SHP77 treated with DMSO at 0.1 percent for 48 hours (cell line): ENCODE measurements around the gene MANBA.
"Not testable (repeated sequence)": the region's sequence is repeated elsewhere in the genome, so short reads cannot be mapped to it uniquely, and the experiment has no call there.

Source experiments
- DNase-seq: peaks from one replicate; lab custom pipeline; 2025; lab: John Stamatoyannopoulos, UW

MANBA gene

DNA sequence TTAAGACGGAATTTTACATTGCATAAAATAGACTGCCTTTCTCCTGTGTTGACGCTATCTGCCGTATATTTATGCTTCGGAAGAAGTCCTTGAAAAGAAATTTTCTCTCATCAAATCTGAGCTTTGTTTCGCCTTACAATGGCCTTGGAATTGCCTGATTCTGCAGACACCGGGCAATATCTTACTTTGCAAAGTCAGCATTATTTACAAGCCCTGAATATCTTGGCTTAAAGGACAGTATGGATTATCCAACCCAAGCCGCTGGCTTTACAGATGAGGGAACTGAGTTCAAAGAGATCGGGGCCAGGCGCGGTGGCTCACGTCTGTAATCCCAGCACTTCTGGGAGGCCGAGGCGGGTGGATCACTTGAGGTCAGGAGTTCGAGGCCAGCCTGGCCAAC, 1.1 kb upstream of the MANBA start:
- DNase-seq, result no peak

DNA sequence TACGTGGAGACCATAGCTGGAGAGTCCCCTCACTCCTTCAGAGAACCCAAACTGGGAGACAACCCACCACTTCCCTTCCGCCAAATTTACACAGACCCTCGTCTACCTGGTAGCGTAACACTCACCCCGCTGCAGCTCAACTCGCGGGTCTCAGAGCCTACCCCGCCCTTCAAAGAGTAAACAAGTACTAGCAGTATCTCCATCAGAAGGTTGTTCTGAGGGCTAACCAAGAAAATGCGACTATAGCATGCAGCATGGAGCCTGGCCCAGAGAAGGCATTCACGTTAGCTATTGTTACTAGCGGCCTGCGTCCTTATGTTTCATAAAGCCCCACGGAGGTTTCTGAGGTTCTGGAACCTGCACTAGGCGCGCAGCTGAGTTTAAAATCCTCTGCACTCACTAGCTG, 531 bp upstream of the MANBA start:
- no peak for DNase-seq

DNA sequence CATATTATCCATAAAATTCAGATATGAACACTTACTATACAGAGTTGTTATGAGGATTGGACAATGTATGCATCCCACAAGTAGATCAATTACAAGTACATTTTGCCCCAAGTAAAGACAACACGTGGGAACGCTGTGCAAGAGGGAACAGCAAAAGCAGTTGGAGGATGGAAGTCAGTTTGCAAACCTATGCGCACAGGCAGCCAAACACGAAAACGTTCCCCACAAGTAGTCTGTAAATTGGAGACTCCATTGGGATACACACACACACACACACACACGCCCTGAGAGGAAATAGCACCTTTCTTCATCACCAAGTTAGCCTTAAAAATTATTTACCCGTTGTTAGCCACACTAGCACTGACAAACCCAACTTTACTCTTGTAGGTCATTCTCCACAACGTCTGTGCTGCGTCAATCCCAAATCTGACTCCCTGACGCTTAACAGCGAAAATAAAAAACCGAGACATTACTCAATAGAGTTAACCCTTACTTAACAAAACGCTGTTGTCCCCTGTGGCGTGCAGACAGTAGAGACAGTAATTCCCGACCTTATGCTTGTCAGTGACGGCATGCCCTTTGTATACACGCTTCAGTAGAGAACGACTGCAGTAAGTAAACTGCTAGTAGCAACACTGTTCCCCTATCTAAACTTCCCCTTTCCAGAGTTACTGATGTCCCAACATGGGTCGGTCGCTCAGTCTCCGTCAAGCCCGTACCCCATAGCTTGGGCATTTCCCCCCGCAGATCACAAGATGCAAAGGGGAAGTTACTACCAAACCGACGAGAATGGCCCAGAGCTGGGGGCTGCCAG, 730 bp downstream of the MANBA start:
- DNase-seq, result no peak

DNA sequence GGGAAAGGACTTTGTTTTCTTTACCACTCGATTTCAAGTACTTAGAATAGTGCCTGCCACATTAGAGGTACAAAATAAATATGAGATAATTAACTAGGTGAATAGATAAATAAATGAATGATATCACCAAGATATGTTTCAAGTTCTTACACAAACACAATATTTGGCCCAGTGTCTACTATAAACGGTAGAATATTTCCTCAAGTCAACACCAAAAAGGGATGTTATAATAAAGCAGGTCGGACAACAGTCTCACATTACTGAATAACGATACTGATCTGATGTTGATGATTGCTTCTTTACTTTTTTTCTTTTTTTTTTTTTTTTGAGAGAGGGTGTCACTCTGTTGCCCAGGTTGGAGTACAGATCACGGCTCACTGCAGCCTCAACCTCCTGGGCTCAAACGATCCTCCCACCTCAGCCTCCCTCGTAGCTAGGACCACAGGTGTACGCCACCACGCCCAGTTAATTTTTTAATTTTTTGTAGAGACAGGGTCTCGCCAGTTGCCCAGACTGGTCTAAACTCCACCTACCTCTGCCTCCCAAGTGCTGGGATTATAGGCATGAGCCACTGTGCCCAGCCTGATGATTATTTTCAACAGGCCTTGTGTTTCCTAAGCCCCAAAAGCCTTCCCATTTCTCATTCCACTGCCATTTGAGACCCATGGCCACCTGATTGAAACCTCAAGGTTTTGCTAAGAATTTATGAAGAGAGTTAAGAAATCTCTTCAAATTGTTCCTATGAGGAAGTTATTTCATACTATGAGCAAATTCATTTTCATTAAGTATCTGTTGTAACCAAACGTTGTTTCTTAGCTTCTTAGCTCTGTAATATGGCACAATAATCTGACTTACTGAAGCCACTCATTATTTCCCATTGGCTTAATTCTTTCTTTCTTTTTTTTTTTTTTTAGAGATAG, 2.3 kb downstream of the MANBA start:
- no peak for DNase-seq

DNA sequence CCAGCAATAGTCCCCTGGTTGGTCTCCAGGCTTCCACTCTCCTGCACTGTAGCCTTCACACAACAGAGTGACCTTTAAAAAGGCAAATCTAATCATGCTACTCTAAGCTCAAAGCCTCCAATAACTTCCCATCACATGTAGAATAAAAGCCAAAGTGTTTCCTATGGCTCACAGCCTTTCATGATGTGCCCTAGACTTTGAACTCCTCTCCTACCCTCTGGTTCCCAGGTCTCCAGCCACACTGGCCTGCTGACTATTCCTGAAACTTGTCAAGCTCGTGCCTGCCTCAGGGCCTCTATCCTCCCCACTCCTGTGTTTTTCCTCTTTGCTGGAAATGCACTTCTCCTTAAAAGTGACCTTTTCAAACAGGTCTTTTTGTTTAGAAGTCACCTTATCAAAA, 3.1 kb downstream of the MANBA start:
- no peak for DNase-seq

DNA sequence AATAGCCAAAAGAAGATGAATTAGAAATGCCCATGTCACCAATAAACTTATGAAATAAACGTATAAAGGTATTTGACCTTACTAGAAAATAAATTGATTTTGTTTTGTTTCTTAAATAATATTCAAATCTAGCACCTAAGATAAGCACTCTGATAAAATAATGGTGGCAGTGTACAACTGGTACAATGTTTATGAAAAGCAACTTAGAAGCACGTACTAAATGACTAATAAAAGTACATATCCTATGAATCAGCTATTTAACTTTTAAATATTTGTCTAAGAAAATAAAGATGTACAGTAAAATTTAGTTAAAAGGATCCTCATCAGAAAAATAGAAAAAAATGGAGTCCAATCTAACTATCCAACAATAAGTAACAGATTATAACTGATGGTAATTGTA, 6.7 kb downstream of the MANBA start:
- no peak for DNase-seq

DNA sequence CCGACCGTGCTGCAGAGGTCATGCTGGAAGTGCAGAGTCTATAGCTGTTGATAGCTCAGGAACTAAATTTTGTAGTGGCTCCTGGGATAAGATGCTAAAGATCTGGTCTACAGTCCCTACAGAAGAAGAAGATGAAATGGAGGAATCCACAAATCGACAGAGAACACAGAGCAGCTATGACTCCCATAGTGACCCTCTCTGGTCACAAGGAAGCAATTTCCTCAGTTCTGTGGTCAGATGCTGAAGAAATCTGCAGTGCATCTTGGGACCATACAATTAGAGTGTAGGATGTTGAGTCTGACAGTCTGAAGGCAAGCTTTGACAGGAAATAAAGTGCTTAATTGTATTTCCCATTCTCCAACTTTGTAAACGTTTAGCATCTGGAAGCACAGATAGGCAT, 8.8 kb downstream of the MANBA start:
- DNase-seq, result no peak

DNA sequence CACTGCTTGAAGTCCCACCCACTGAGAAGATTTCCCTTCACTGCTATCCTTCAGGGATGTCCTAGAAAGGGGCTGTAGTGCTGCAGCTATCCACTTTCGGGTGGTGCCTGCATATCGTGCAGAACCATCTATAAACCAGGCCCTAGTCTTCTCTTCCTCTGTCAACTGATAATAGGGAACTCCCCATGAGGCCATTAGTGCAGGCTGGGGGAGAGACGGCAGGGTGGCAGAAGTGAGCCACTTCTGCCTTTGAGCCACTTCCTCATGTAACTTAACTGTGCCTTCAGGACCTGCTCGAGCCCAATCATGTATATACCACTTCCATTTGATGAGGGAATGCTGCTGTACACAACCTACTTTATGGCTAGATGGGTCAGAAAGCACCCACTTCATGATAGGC, 17.4 kb downstream of the MANBA start:
- not testable (repeated sequence) for DNase-seq

DNA sequence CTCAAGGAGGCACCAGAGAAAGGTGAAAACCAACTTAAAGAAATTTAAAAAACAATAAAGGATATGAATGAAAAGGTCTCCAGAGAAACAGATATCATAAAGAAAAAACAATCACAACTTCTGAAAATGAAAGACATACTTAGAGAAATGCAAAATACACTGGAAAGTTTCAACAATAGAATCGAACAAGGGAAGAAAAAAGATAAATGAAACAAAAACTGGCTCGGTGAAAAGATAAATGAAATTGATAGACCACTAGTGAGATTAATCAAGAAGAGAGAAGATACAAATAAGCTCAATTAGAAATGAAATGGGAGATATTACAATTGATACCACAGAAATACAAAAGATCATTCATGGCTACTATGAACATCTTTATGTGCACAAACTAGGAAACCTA, 22.0 kb downstream of the MANBA start:
- not testable (repeated sequence) for DNase-seq

DNA sequence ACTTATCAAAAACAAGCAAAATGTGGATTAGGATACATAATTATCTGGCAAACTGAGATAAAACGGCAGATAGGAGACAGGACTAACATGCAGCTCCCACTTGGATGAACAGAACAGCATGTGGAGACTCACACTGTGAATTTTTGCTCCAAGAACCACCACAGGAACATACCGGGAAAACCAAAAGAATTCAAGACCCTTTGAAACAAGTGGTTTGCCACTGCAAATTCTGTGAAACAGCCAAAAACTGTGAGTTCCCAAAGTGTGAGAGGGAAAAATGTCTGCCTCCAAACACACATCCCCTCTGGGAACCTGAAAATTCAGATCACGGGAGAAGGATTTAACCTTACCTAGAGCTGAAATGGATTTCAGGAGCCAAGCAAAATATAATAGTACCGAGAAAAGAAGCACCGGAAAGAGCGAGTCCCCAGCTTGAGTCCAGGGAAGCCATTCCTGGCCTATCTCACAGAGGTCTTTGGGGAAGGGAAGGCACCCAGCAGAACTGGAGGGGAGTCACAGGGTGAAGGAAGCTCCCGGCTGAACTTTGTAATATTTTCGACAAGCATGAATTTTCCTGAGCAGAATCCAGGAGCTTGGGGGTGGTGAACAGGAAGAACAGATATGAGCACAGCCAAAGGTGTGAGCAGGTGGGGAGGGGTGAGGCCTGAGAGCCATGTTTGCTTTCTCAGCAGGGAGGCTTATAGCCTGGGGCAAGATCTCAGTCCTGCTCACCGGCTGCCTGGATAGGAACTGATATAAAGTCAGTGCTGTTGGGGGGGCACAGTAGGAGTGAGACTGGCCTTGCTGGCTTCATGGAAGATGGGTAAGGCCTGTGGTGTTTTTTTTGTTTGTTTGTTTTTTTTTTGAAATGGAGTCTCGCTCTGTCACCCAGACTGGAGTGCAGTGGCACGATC, 23.9 kb downstream of the MANBA start:
- DNase-seq, result no peak

DNA sequence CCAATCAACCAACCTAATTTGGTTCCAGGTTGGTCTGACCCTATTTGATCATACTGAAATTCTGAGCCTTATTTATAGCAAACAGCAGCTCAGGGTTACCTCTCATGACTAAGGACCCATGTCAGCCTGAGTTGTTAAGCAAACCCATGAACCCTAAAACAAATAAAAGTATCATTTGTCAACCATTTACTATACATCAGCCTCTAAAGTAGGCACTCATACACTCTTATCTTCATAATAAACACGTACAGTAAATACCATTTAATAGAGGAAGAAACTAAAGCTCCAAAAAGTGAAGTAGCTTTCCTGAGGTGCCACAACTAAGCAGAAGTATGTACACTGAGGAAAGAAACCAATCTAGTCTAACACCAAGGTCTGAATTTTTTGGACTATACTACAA, 25.2 kb downstream of the MANBA start:
- no peak for DNase-seq

DNA sequence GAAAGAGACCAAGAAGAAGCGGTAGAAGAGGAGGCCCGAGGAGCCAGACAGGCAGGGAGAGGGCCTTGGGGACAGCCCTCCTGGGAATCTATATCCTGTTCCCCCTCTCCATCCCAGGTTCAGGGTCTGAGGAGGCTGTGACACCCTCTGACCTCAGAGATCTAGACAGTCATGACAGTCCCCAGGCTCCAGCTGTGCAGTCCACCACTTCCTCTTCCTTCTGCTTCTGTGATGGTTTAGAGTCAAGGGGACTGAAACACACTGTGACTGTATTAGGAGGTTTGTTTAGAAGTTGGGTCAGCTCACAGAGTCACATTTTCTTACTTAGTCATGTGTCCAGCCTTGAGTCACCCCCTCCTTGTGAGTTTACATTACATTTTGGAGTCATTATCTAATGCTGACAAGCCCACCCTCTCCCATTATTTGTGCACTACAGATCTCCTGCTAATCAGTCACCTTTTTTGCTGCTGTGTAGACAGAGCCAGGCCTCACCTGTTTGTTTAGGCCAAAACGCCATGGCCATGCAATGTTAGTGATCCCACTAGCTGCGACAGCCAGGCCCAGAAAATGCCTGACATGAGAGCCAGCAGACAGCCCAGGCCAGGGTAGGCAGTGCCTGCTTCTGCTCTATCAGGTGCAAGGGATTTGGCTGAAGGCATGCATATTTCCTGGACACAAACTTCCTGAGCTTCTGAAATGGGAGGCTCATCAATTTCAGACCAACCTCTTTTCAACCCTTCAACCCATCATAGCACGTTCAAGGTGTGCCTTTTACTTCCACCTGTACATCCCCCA, 26.0 kb downstream of the MANBA start:
- no peak for DNase-seq

DNA sequence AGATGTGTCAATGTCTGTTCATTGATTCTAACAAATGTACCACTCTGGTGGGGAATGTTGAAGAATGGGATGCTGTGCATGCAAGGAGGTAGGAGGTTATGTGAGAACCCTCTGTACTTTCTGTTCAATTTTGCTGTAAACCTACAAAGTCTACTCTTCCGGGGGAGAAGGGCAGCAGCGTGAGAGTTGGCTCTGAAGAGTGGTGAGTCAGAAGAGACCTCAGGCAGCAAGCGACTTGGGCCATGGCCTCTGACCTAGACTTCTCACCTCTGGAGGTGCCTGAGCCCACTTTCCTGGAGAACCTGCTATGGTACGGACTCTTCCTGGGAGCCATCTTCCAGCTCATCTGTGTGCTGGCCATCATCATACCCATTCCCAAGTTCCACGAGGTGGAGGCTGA, 26.7 kb downstream of the MANBA start:
- DNase-seq, result no peak

DNA sequence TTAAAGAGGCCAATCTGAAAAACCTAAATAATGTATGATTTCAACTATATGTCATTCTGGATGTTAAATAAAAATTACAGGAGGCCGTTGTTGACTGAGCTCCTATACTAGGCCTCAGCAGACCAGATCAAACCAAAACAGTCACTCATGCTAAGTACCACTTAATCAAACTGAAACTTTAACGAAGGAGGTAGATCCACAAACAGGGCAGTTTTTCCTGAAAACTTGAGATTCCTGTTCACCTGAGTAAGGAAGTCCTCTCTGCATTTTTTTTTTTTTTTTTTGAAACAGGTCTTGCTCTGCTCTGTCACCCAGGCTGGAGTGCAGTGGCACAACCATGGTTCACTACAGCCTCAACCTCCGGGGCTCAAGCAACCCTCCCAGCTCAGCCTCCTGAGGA, 27.7 kb downstream of the MANBA start:
- no peak for DNase-seq

DNA sequence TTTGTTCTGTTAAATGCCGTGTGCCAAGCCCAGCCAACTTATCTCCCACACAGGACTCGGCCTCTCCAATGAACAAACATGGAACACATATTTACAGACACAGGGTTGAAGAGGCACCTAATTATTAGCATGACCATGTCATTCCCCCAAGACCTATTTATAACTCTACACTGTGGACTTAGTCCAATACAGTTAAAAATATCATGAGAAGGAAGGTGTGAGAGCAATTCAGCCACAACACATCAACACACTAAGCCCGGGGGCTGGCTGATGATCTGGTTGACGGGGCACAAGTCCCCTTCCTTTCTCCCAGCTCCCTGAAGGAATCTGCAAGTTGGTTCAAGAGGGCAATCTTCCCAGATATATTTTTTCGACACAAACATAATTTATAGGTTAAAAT, 28.1 kb downstream of the MANBA start:
- DNase-seq, result no peak

DNA sequence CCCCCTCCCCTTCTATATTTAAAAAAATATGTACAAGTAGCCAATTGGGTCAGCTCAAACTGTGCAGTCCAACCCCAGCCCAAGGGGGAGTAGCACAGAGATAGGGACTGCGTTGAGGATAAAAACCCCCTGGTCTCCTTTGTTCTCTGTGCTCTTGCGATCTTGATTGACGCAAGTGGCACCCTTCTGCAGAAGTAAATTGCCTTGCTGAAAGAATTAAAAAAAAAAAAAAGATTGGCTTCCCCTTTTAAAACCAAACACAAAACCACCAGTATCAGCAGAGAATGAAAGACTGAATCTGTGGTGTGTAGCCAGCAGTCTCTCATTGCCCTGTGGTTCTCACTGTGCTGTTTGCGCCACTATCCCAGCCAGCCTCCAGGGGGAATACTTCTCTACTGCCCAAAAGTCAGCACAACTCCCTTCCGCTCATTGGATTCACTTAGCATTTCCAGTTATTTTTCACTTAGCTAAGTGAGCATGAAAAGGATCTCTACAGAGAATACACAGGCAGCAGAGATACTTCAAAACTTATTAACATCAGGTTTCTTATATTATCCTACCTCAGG, 29.7 kb downstream of the MANBA start:
- no peak for DNase-seq

DNA sequence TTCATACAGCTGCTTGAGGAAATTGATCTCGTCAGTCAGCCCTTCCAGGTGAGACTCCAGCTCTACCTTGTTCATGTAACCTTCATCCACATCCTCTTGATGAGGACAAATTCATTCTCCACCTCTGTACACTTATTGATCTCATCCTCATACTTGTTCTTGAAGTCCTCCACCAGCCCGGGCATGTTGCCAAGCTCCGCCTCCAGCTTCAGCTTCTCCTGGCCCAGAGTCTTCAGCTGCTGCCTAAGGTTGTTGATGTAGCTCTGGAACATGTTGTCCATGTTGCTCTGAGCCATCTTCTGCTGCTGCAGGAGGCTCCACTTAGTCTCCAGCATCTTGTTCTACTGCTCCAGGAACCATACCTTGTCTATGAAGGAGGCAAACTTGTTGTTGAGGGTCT, 31.3 kb downstream of the MANBA start:
- DNase-seq, result not testable (repeated sequence)

DNA sequence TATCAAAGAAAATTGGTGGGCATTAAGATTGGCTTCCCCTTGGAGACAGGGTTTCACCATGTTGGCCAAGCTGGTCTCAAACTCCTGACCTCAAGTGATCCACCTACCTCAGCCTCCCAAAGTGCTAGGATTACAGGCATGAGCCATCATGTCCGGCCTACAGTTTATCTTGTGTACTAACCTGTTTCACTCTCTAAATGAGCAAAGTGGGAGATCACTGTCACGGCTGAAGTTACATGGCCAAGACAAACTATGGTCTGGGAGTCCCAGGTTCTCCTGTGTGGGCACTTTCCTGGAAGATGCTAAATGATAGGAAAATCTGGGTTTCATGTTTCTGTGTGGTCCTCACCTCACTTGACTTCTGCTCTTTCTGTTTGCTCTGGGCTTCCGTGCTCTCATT, 33.8 kb downstream of the MANBA start:
- not testable (repeated sequence) for DNase-seq

DNA sequence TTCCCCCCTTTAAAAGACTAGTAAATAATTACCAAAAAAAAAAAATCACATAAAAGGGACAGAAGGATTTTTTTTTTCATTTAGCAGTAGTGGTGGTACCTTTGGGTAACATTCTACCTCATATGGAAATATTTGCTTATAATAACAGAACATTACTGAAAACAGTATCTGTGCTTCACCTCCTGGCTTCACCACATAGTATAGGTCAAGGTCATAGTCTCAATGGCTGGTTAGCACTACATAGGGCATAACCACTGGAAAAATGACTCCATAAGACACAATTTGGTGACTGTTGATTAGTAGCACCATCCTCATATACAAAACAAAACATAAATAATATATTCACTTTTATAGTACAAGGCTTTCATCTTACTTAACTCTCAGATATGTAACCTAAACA, 34.7 kb downstream of the MANBA start:
- no peak for DNase-seq

DNA sequence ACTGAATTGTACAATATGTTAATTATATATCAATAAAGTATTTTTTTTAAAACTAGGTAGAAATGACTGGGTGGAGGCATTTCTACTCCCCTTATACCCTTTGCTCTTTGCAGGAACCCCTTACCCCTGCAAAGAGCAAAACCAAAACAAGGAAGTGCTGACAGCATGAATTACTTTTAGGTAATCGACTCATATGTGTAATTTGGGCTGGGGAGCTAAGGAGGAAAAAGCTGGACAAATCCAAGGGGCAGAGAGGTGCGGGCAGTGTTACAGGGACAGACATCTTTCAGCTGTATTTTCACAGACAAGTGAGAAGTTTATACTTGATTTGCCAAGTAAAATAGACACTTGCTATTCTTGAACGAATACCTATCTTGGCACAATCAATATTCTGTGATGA, 35.5 kb downstream of the MANBA start:
- no peak for DNase-seq

DNA sequence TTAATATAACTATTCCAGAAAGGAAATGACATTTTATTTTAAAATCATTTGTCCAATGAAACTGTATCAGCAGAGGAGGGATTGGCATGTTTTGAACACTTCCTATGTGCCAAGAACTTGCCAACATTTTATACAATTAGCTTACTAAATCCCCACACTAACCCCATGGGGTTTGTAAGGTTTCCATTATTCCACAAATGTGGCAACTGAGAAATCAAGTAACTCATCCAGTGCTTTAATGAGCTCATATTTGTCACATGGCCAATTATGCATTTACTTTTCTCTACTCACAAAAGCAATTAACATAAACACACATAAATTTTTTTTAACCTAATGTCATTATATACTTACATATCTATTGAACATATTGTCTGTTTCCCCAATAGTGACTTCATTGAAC, 37.3 kb downstream of the MANBA start:
- no peak for DNase-seq
